ENCODE data around the gene TRAPPC2L. TPM values are rescaled to one million over a fixed set of nuclear protein-coding genes. Genes with fewer than 3 reads are reported as not detected.

The TRAPPC2L gene
- total and polyA plus RNA-seq, 4 donors = 34.2 to 106 (median 48.5) TPM

DNA sequence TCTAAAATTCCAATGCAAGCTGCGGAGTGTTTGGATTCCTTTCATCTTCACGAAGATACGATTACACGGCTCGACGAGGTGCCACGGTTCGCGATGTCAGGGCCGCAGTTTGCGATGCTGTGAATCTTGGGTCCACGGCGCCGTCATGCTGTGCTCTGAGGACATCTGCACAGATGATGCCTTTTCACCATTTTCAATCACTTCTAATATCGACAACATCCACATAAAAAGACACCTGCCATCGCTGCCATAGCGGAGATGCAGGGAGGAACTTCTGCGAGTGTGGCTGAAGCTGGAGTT is 38.4 kb upstream of the TRAPPC2L start:
- 75 to 80% methylated on average over 18 of the region's 18 CpGs for WGBS, 2 donors
- Histone ChIP-seq H3K4me1 (ENCODE audit: control insufficient read depth in 5 of 5, insufficient read depth in 5 of 5, low read length in 5 of 5) (peaks cover 0 to 12% (median 2%) of the 10 kb centered on the region in 5 donors), H3K9me3 (ENCODE audit: control insufficient read depth in 4 of 4, insufficient read depth in 3 of 4, low read length in 3 of 4) (no peaks in the 10 kb centered on the region), H3K27me3 (ENCODE audit: control insufficient read depth in 3 of 3, insufficient read depth in 3 of 3, low read length in 2 of 3) (no peaks in the 10 kb centered on the region), H3K4me3 (no peak overlapping the region), H3K36me3 (ENCODE audit: control insufficient read depth in 4 of 4, insufficient read depth in 4 of 4, low read length in 4 of 4) (peaks cover 0 to 25% (median 3%) of the 10 kb centered on the region in 4 donors), H3K9ac (ENCODE audit: insufficient read depth in 1 of 2, low read length in 2 of 2) (no peak overlapping the region), H3K27ac (ENCODE audit: low read depth in 1 of 2, low read length in 1 of 2) (no peak overlapping the region)
- ATAC-seq (ENCODE audit: insufficient read depth, low FRiP score) (no peak), DNase-seq (no peak)
- TF ChIP-seq, protein P1, sequence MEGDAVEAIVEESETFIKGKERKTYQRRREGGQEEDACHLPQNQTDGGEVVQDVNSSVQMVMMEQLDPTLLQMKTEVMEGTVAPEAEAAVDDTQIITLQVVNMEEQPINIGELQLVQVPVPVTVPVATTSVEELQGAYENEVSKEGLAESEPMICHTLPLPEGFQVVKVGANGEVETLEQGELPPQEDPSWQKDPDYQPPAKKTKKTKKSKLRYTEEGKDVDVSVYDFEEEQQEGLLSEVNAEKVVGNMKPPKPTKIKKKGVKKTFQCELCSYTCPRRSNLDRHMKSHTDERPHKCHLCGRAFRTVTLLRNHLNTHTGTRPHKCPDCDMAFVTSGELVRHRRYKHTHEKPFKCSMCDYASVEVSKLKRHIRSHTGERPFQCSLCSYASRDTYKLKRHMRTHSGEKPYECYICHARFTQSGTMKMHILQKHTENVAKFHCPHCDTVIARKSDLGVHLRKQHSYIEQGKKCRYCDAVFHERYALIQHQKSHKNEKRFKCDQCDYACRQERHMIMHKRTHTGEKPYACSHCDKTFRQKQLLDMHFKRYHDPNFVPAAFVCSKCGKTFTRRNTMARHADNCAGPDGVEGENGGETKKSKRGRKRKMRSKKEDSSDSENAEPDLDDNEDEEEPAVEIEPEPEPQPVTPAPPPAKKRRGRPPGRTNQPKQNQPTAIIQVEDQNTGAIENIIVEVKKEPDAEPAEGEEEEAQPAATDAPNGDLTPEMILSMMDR (IDR thresholded peaks at IDR 0.05; ENCODE audit: control extremely low read depth, extremely low read depth) = no peak

DNA sequence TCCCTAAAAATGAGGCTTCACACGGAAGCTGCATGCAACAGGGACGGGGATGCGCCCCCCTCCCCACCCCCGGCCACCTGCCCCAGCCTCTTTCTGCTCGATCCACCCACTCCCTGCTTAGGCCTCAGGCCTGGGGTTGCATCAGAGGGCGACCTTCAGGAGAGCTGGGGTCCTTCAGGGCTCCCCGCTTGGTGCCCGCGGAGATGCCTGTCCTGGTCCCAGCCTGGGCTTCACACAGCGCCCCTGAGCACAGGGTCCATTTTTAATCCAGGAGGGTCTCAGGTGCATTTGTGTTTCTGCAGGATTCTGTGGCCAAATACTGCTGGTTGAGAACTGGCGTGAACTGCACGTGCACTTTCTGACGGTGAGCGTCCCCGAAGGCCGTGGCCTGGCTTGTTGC is 37.8 kb upstream of the TRAPPC2L start:
- no peak for ATAC-seq (ENCODE audit: insufficient read depth, low FRiP score)
- H3K36me3 ChIP-seq (ENCODE audit: control insufficient read depth in 4 of 4, insufficient read depth in 4 of 4, low read length in 4 of 4) = peaks cover 0 to 26% (median 3%) of the 10 kb centered on the region in 4 donors
- WGBS, 2 donors = 84 to 92% methylated on average over 16 of the region's 16 CpGs

DNA sequence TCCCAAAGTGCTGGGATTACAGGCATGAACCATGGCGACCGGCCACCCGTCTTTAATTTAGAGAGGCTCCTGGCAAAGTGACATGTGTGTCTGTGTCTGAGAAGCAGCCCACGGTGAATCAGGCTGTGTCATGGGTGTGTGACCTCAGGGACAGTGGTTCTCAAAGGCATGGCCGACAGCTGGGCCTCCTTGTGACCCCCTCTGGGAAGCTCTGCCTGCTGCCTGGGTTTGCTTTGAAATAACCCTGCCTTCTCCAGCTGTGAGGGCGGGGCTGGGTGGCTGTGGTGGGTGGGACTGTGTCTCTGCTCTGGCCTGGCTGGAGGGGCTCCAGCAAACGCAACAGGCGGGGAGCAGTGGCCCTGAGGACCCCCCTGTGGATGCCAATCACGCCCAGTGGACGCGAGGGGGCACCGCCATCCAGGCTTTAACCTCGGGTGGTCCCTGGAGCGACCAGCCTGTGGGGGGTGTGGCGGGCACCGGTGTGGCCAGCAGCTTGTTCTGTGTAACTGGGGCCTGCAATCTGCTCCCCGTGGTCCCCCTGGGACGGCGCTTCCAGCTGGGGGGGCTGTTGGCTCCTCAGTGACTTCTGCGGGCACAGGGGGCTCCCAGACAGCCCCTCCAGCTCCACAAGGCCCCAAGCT is 36.4 kb upstream of the TRAPPC2L start:
- WGBS, 2 donors = 91 to 93% methylated on average over 19 to 20 of the region's 20 CpGs
- peak in 1 of 3 donors; percentile 27 for DNase-seq

More for the DNA sequence above, 37.8 kb upstream of the TRAPPC2L start:
- H3K9me3 ChIP-seq (ENCODE audit: control insufficient read depth in 4 of 4, insufficient read depth in 3 of 4, low read length in 3 of 4) = no peaks in the 10 kb centered on the region
- H3K4me3 ChIP-seq = no peak overlapping the region
- peaks cover 0 to 12% (median 2%) of the 10 kb centered on the region in 5 donors for H3K4me1 ChIP-seq (ENCODE audit: control insufficient read depth in 5 of 5, insufficient read depth in 5 of 5, low read length in 5 of 5)
- no peaks in the 10 kb centered on the region for H3K27me3 ChIP-seq (ENCODE audit: control insufficient read depth in 3 of 3, insufficient read depth in 3 of 3, low read length in 2 of 3)
- no peak for DNase-seq
- TF ChIP-seq, protein P1 (IDR thresholded peaks at IDR 0.05; ENCODE audit: control extremely low read depth, extremely low read depth) = no peak
- no peak overlapping the region for H3K27ac ChIP-seq (ENCODE audit: low read depth in 1 of 2, low read length in 1 of 2)
- no peak overlapping the region for H3K9ac ChIP-seq (ENCODE audit: insufficient read depth in 1 of 2, low read length in 2 of 2)

More for the DNA sequence above, 36.4 kb upstream of the TRAPPC2L start:
- Histone ChIP-seq H3K9ac (ENCODE audit: insufficient read depth in 1 of 2, low read length in 2 of 2) (no peak overlapping the region), H3K36me3 (ENCODE audit: control insufficient read depth in 4 of 4, insufficient read depth in 4 of 4, low read length in 4 of 4) (peaks cover 0 to 33% (median 6%) of the 10 kb centered on the region in 4 donors), H3K27ac (ENCODE audit: low read depth in 1 of 2, low read length in 1 of 2) (no peak overlapping the region), H3K9me3 (ENCODE audit: control insufficient read depth in 4 of 4, insufficient read depth in 3 of 4, low read length in 3 of 4) (no peaks in the 10 kb centered on the region), H3K4me1 (ENCODE audit: control insufficient read depth in 5 of 5, insufficient read depth in 5 of 5, low read length in 5 of 5) (peaks cover 0 to 12% (median 2%) of the 10 kb centered on the region in 5 donors), H3K4me3 (no peak overlapping the region), H3K27me3 (ENCODE audit: control insufficient read depth in 3 of 3, insufficient read depth in 3 of 3, low read length in 2 of 3) (no peaks in the 10 kb centered on the region)
- ATAC-seq (ENCODE audit: insufficient read depth, low FRiP score) = no peak
- TF ChIP-seq, protein P1 (IDR thresholded peaks at IDR 0.05; ENCODE audit: control extremely low read depth, extremely low read depth) = no peak

Data from lung (tissue), 12 donors.